Middle frontal gyrus (tissue), 1 donor: ENCODE results near the gene CPA2.
"Not testable (repeated sequence)": the region's sequence is repeated elsewhere in the genome, so short reads cannot be mapped to it uniquely, and the experiment has no call there.

ENCODE experiments used
- DNase-seq: peaks from one replicate; pipeline ENCODE4 v3.0.0-alpha.2; 2015; ENCODE audit warnings: low spot score; ENCODE audit errors: extremely low spot score

CPA2 gene

DNA sequence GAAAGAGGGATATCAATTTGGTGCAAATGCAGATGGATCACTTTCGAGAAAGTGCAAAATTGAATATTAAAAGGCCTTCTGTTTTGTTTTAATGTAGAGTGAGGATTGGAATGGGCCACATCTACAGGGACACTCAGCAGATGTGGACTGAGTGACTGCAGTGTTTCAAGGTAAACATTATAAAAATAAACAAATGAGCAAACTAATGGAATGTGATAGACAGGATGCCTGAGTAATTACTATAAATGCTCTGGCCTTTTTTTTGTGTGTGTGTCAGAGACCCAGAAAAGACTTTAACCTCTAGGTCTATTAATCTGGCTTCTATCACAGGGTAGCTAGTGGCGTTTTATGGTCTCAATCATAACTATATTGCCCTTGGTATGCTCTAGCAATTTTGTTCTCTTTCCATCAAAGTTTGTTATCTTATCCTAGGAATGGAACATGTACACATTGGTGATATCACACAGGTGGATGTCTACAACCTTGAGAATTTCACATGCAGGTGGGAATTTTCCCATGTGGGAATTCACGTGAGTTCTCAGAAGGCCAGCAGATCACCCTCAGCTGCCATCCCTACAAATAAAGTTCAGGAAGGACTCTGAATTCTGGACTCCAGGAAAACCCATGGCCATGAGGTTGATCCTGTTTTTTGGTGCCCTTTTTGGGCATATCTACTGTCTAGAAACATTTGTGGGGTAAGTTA lies at the start of gene CPA2:
Gene CPA2 (plus strand): TSS at position 606 of the 703 bp plus-strand sequence. CDS start 19 bp downstream, at position 625.
- DNase-seq, result no peak

GRCh38 chr7:130218806-130219620 lies 47.6 kb upstream of the CPA2 start:
- no peak for DNase-seq

DNA sequence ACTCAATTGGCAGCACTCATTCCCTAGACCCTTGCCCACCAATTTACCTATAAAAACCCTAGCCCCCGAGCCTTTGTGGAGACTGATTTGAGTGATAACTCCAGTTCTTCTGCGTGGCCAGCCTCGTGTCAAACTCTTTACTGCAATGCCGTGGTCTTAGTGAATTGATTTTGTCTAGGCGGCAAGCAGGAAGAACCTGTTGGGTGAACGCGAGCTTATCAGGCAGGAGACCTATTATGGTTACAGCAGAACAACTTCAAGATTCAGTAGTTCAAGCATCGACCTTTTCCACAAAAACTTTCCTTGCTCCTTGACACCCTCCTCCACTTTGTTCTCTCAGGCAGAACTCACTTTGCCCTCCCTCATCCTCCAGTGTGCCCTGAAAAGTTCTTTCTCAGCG lies 46.8 kb upstream of the CPA2 start:
- no peak for DNase-seq

DNA sequence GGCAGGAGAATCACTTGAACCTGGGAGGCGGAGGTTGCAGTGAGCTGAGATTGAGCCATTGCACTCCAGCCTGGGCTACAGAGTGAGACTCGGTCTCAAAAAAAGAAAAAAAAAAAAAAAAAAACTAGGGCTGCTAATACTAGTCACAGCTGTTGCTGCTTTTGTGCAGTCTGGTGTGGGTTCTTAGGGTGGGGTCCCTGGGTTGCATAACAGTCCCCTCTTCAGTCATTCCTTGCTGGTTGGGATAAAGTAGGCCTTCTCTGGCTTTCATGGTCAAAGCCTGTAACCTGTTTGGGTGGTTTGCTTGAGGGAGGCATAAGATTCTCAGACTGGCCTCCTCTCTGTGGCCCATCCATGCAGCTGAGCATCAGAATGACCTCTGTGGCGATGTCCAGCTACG lies 44.9 kb upstream of the CPA2 start:
- DNase-seq, result no peak

DNA sequence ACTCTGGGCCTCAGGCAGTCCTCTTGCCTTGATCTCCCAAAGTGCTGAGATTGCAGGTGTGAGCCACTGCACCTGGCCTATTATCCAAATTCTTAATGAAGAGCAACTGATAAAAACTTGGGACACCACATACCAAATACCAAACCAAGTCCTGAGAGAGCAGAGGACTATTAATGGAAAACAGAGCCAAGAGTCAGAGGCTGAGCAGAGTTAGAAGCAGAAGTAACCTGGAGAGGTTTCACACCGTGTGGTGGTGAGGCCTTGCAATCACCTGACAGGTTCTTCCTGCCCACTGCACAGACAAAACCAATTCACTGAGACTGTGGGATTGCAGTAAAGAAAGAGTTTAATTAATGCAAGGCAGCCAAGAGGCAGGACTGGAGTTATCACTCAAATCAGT lies 43.0 kb upstream of the CPA2 start:
- DNase-seq, result no peak

- no peak for DNase-seq
These were observed 42.5 kb upstream of the CPA2 start for GRCh38 chr7:130224210-130224609.

DNA sequence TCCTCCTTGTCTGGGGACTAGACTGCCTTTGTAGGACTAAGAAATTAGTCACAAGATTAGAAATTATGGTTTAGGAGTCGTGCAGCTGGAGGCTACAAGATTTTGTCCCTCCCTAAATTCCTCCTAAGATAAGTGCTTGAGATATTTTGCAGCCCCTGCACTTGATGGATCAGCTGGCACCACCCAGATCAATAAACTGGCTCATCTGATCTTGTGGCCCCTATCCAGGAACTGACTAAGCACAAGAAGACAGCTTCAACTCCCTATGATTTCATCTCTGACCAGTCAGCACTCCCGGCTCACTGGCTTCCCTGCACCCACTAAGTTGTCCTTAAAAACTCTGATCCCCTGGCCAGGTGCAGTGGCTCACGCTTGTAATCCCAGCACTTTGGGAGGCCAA lies 41.7 kb upstream of the CPA2 start:
- not testable (repeated sequence) for DNase-seq

GRCh38 chr7:130226333-130226732 lies 40.3 kb upstream of the CPA2 start:
- DNase-seq, result no peak

DNA sequence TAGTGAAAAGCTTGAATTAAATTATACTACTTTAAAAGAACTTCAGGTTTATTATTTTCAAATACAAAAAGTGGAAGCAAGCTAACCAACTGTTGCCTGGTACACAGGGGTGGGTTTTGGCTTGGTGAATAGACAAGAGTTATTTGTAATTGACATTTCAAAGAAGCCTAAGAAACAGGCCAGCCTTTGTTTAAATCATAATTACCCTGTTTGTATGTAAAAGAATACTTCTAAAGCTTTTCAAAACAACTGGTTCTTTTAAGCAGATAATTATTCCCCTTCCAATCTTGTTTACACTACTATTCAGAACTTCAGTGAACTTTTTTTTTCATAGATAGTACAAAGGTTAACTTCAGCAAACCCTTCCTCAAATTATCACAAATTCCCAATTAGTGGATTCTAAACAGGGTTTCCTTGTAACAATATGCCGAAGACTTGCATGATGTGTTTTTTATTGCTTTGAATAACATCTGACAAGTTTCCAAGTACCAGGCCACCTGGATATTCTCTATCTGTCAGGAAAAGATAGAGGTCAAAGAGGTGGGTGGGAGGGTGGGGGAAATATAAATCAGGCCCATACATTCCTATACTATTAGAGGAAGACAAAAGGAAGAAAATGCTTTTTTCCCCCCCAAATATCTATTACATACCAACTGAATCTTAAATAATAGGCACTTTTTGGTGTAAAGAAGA lies 38.6 kb upstream of the CPA2 start:
- DNase-seq, result no peak

- no peak for DNase-seq
These were observed 37.7 kb upstream of the CPA2 start for GRCh38 chr7:130228840-130229502.

DNA sequence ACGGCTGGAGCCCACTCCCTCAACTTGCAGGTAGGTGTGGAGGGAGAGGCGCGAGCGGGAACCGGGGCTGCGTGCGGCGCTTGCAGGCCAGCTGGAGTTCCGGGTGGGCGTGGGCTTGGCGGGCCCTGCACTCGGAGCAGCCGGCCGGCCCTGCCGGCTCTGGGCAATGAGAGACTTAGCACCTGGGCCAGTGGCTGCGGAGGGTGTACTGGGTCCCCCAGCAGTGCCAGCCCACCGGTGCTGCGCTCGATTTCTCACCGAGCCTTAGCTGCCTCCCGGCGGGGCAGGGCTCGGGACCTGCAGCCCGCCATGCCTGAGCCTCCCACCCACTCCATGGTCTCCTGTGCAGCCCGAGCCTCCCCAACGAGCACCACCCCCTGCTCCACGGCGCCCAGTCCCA lies 36.7 kb upstream of the CPA2 start:
- DNase-seq, result not testable (repeated sequence)

GRCh38 chr7:130231792-130232191 lies 34.9 kb upstream of the CPA2 start:
- DNase-seq, result no peak

- no peak for DNase-seq
These were observed 34.5 kb upstream of the CPA2 start for GRCh38 chr7:130232209-130232608.

- DNase-seq, result no peak
These were observed 32.6 kb upstream of the CPA2 start for GRCh38 chr7:130234078-130234477.

DNA sequence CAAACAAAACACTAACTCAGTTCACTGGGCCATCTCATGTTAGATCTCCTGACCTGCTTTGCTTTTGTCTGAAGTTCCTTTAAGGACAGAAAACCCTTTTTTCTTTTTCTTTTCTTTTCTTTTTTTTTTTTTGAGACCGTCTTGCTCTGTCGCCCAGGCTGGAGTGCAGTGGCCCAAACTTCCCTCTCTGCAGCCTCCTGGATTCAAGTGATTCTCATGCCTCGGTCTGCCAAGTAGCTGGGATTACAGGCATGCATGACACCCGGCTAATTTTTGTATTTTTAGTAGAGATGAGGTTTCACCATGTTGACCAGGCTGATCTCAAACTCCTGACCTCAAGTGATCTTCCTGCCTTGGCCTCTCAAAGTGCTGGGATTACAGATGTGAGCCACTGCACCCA lies 30.3 kb upstream of the CPA2 start:
- DNase-seq, result not testable (repeated sequence)

DNA sequence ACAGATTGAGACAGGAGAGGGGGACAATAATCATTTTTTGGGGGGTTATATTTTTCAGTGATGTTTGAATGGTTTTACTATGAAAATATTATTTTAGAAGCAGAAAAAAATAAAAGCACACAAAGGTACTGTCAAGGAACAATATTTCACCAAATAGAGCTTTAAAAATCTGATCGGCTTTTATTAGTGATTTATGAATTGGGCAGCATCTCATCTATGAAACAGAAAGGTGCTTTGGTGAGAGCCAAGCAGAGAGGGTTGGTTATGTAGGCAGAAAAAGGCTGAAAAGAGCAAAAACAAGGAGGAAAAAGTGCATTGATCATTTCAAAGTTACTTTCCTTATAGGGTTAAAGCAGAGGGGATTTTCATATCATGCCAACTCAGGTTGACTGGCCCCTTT lies 26.4 kb upstream of the CPA2 start:
- no peak for DNase-seq

- no peak for DNase-seq
These were observed 24.3 kb upstream of the CPA2 start for GRCh38 chr7:130242198-130243014.

DNA sequence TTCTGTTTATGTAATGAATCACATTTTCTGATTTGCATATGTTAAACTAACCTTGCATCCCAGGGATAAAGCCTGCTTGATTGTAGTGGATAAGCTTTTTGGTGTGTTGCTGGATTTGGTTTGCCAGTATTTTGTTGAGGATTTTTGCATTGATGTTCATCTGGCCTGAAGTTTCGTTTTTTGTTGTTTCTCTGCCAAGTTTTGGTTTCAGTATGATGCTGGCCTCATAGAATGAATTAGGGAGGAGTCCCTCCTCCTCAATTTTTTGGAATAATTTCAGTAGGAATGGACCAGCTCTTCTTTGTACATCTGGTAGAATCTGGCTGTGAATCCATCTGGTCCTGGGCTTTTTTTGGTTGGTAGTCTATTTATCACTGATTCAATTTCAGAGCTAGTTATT lies 23.2 kb upstream of the CPA2 start:
- not testable (repeated sequence) for DNase-seq

GRCh38 chr7:130246491-130246890 lies 20.2 kb upstream of the CPA2 start:
- not testable (repeated sequence) for DNase-seq

DNA sequence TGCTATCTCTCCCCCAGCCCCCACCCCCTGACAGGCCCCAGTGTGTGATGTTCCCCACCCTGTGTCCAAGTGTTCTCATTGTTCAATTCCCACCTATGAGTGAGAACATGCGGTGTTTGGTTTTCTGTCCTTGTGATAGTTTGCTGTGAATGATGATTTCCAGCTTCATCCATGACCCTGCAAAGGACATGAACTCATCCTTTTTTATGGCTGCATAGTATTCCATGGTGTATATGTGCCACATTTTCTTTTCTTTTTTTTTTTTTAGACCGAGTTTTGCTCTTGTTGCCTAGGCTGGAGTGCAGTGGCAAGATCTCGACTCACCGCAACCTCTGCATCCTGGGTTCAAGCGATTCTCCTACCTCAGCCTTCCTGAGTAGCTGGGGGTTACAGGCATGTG lies 17.8 kb upstream of the CPA2 start:
- DNase-seq, result not testable (repeated sequence)

DNA sequence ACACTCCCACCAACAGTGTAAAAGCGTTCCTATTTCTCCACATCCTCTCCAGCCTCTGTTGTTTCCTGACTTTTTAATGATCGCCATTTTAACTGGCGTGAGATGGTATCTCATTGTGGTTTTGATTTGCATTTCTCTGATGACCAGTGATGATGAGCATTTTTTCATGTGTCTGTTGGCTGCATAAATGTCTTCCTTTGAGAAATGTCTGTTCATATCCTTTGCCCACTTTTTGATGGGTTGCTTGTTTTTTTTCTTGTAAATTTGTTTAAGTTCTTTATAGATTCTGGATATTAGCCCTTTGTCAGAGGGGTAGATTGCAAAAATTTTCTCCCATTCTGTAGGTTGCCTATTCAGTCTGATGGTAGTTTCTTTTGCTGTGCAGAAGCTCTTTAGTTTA lies 17.0 kb upstream of the CPA2 start:
- not testable (repeated sequence) for DNase-seq
